Thyroid gland (tissue), 4 donors: ENCODE measurements around the gene FAM217A. TPM values are rescaled to one million over a fixed set of nuclear protein-coding genes. Genes with fewer than 3 reads are reported as not detected.

ENCODE experiments used
- DNase-seq, 2 donors: peaks; one replicate each; pipeline ENCODE4 v3.0.0-alpha.2; 2019
- H3K27ac ChIP-seq, 3 donors: fragments of 200-600 bp; sonication (generic); 1 replicate in 2 of 3; 2 replicates in 1 of 3; pipeline ENCODE4 v1.5.1; 2016 to 2019; ENCODE audit warnings: mild to moderate bottlenecking in 1 of 3, moderate library complexity in 1 of 3
- H3K27me3 ChIP-seq: fragments of 200-600 bp; sonication (generic); one replicate; pipeline ENCODE4 v1.5.1; 2019
- H3K36me3 ChIP-seq, 2 donors: fragments of 200-600 bp; sonication (generic); one replicate each; pipeline ENCODE4 v1.5.1; 2016 to 2019
- H3K4me1 ChIP-seq, 2 donors: fragments of 200-600 bp; sonication (generic); one replicate each; pipeline ENCODE4 v1.5.1; 2017 to 2019
- H3K4me3 ChIP-seq, 3 donors: fragments of 200-600 bp; sonication (generic); replicated peaks in 1 of 3; 1 replicate in 2 of 3; 2 replicates in 1 of 3; pipeline ENCODE4 v1.5.1; 2016; ENCODE audit warnings: mild to moderate bottlenecking in 1 of 3
- H3K9me3 ChIP-seq: fragments of 200-600 bp; sonication (generic); one replicate; pipeline ENCODE4 v1.5.1; 2017
- POLR2A ChIP-seq, 2 donors: fragments of 450-650 bp; IDR thresholded peaks; one replicate each; pipeline ENCODE4 v1.6.1; 2017; ENCODE audit warnings: antibody characterized with exemption in 2 of 2, mild to moderate bottlenecking in 2 of 2, moderate library complexity in 1 of 2
- WGBS, 2 donors: methylation state at CpG; one replicate each; pipeline ENCODE4 v1.1.5; 2017; 5-methylcytosine and 5-hydroxymethylcytosine counted together
- intact Hi-C: fragments of 100-400 bp; cut with DNase I; formaldehyde crosslinking; loops from one replicate; pipeline ENCODE4 v1.15.1; 2023
- total RNA-seq, 4 donors: library from RNA; depleted of rRNA; stranded (reverse); fragments of >200 nt; gene quantifications; one replicate each; pipeline ENCODE4 v1.2.3, GENCODE V29; 2016
- TF ChIP-seq, protein P1 (sequence below), 6 experiments: fragments of 200-600 bp in 3 of 6; fragments of 450-650 bp in 3 of 6; sonication (generic) in 3 of 6; IDR thresholded peaks; one replicate each; pipeline ENCODE4 v1.5.1; 2016 to 2019; ENCODE audit warnings: antibody characterized with exemption in 6 of 6, mild to moderate bottlenecking in 2 of 6, inconsistent platforms in 1 of 6, moderate library complexity in 1 of 6

FAM217A gene
- total RNA-seq, 4 donors from 2014 or later = 0.27 TPM; not detected in 3

GRCh38 chr6:4023240-4023639 is 55.7 kb downstream of the FAM217A start:
- no peak overlapping the region for H3K4me3 ChIP-seq
- H3K27me3 ChIP-seq = no peaks in the 10 kb centered on the region
- H3K9me3 ChIP-seq = no peaks in the 10 kb centered on the region
- no peak for TF ChIP-seq POLR2A (IDR thresholded peaks at IDR 0.05)
- TF ChIP-seq, protein P1, sequence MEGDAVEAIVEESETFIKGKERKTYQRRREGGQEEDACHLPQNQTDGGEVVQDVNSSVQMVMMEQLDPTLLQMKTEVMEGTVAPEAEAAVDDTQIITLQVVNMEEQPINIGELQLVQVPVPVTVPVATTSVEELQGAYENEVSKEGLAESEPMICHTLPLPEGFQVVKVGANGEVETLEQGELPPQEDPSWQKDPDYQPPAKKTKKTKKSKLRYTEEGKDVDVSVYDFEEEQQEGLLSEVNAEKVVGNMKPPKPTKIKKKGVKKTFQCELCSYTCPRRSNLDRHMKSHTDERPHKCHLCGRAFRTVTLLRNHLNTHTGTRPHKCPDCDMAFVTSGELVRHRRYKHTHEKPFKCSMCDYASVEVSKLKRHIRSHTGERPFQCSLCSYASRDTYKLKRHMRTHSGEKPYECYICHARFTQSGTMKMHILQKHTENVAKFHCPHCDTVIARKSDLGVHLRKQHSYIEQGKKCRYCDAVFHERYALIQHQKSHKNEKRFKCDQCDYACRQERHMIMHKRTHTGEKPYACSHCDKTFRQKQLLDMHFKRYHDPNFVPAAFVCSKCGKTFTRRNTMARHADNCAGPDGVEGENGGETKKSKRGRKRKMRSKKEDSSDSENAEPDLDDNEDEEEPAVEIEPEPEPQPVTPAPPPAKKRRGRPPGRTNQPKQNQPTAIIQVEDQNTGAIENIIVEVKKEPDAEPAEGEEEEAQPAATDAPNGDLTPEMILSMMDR (IDR thresholded peaks at IDR 0.05) = no peak
- WGBS, 2 donors = 39 to 57% methylated on average over 1 of the region's 1 CpG
- no peak for DNase-seq
- H3K27ac ChIP-seq = no peak overlapping the region
- no peaks in the 10 kb centered on the region for H3K36me3 ChIP-seq
- intact Hi-C loops = no loop called here
- peaks cover 25 to 33% of the 10 kb centered on the region in 2 donors for H3K4me1 ChIP-seq

- no peak for DNase-seq
- Histone ChIP-seq H3K27ac (peak overlapping the region; percentile 95 to 97 (median 96)), H3K9me3 (no peaks in the 10 kb centered on the region), H3K36me3 (no peaks in the 10 kb centered on the region), H3K4me3 (peak overlapping the region; percentile 71 to 84 (median 78)), H3K27me3 (no peaks in the 10 kb centered on the region), H3K4me1 (peaks cover 25 to 37% of the 10 kb centered on the region in 2 donors)
- 5 to 6% methylated on average over 14 to 15 of the region's 15 CpGs for WGBS, 2 donors
- intact Hi-C loops = no loop called here
- TF ChIP-seq, protein P1 (IDR thresholded peaks at IDR 0.05) = no peak
- no peak for TF ChIP-seq POLR2A (IDR thresholded peaks at IDR 0.05)
Measured at GRCh38 chr6:4021854-4022695, 56.9 kb downstream of the FAM217A start.

GRCh38 chr6:4021133-4021853 is 57.6 kb downstream of the FAM217A start:
- peak in 1 of 2 donors; percentile 86 for TF ChIP-seq POLR2A (IDR thresholded peaks at IDR 0.05)
- TF ChIP-seq, protein P1 (IDR thresholded peaks at IDR 0.05) = peak in 3 of 6 experiments; percentile 15 to 44 (median 24)
- H3K27ac ChIP-seq = peak overlapping the region; percentile 95 to 97 (median 96)
- DNase-seq = peak; percentile 97
- peak overlapping the region; percentile 71 to 84 (median 78) for H3K4me3 ChIP-seq
- H3K27me3 ChIP-seq = no peaks in the 10 kb centered on the region
- peaks cover 31 to 40% of the 10 kb centered on the region in 2 donors for H3K4me1 ChIP-seq
- intact Hi-C loops = no loop called here
- WGBS, 2 donors = 0 to 1% methylated on average over 27 to 36 of the region's 65 CpGs
- no peaks in the 10 kb centered on the region for H3K9me3 ChIP-seq
- H3K36me3 ChIP-seq = no peaks in the 10 kb centered on the region

DNA sequence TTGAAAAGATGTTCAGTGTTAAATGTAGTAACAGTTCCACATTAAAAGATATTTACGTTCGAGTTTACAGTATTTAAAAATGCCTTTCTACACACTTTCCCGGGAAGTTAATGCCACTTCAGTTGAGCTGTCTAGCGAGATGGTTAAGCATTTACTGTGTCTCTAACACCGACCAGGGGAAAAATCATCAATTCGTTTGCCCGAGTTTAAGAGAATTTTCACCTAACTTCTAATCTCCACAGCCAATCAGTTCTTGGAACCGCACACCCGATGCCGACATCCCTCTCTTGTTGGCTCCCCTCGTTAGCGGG is 58.2 kb downstream of the FAM217A start:
- Histone ChIP-seq H3K27ac (peak overlapping the region; percentile 95 to 97 (median 96)), H3K9me3 (no peaks in the 10 kb centered on the region), H3K36me3 (no peaks in the 10 kb centered on the region), H3K4me3 (peak overlapping the region in 2 of 3 donors; percentile 57 to 71), H3K4me1 (peaks cover 31 to 44% of the 10 kb centered on the region in 2 donors), H3K27me3 (no peaks in the 10 kb centered on the region)
- intact Hi-C loops = no loop called here
- WGBS, 2 donors = 1% methylated on average over 12 of the region's 12 CpGs
- no peak for DNase-seq
- no peak for TF ChIP-seq POLR2A (IDR thresholded peaks at IDR 0.05)
- TF ChIP-seq, protein P1 (IDR thresholded peaks at IDR 0.05) = no peak

GRCh38 chr6:4018924-4019236 is 60.1 kb downstream of the FAM217A start:
- H3K4me3 ChIP-seq = peak overlapping the region; percentile 18 to 57 (median 56)
- H3K36me3 ChIP-seq = no peaks in the 10 kb centered on the region
- 1% methylated on average over 8 of the region's 8 CpGs for WGBS, 2 donors
- DNase-seq = no peak
- intact Hi-C loops = no loop called here
- H3K9me3 ChIP-seq = no peaks in the 10 kb centered on the region
- peaks cover 27 to 41% of the 10 kb centered on the region in 2 donors for H3K4me1 ChIP-seq
- no peak for TF ChIP-seq POLR2A (IDR thresholded peaks at IDR 0.05)
- TF ChIP-seq, protein P1 (IDR thresholded peaks at IDR 0.05) = no peak
- peak overlapping the region; percentile 95 to 99 (median 98) for H3K27ac ChIP-seq
- H3K27me3 ChIP-seq = no peaks in the 10 kb centered on the region
